Astrocyte (in vitro differentiated cells and primary cell): Measurements from ENCODE around the gene SLIT3.

ENCODE experiments used
- CTCF ChIP-seq: IDR thresholded peaks from 2 replicates; pipeline ENCODE4 v1.5.1; 2011; ENCODE audit warnings: low read depth, mild to moderate bottlenecking, inconsistent platforms, low read length, moderate library complexity; ENCODE audit not compliant: insufficient read depth
- EZH2 ChIP-seq: IDR thresholded peaks from 2 replicates; pipeline ENCODE4 v1.6.1; 2012; ENCODE audit warnings: mild to moderate bottlenecking, low read length, inconsistent platforms; ENCODE audit not compliant: insufficient read depth

GRCh38 chr5:168976311-168976970 lies 324.5 kb downstream of the SLIT3 start:
- no peak for TF ChIP-seq CTCF
- TF ChIP-seq EZH2: no peak
